Liver (tissue), 9 donors: ENCODE measurements around the gene HIP1. TPM values are rescaled to one million over a fixed set of nuclear protein-coding genes. Genes with fewer than 3 reads are reported as not detected.

ENCODE experiments used
- DNase-seq: peaks from one replicate; pipeline ENCODE4 v3.0.0-alpha.2; 2017; ENCODE audit warnings: low spot score
- H3K27ac ChIP-seq, 2 donors: one replicate each; pipeline ENCODE4 v1.7.0; 2013; ENCODE audit warnings: inconsistent platforms in 2 of 2, low read length in 2 of 2, control low read depth in 1 of 2, low read depth in 1 of 2, mild to moderate bottlenecking in 1 of 2
- H3K27me3 ChIP-seq, 4 donors: one replicate each; pipeline versions ENCODE4 v1.6.1 to v1.7.0; 2013; ENCODE audit warnings: low read length in 3 of 4, inconsistent platforms in 1 of 4, mild to moderate bottlenecking in 1 of 4, moderate library complexity in 1 of 4; ENCODE audit not compliant: control insufficient read depth in 4 of 4, insufficient read depth in 4 of 4
- H3K36me3 ChIP-seq, 4 donors: one replicate each; pipeline versions ENCODE4 v1.6.1 to v1.7.0; 2013; ENCODE audit warnings: low read length in 3 of 4, mild to moderate bottlenecking in 3 of 4, low read depth in 1 of 4, moderate library complexity in 1 of 4; ENCODE audit not compliant: control insufficient read depth in 4 of 4, insufficient read depth in 3 of 4
- H3K4me1 ChIP-seq, 4 donors: one replicate each; pipeline versions ENCODE4 v1.6.1 to v1.7.0; 2013; ENCODE audit warnings: low read length in 3 of 4, mild to moderate bottlenecking in 3 of 4, moderate library complexity in 1 of 4; ENCODE audit not compliant: control insufficient read depth in 4 of 4, insufficient read depth in 4 of 4
- H3K4me3 ChIP-seq, 3 donors: one replicate each; pipeline versions ENCODE4 v1.6.1 to v1.7.0; 2013; ENCODE audit warnings: low read length in 3 of 3, control low read depth in 1 of 3, low read depth in 1 of 3, mild to moderate bottlenecking in 1 of 3
- H3K9ac ChIP-seq, 2 donors: one replicate each; pipeline ENCODE4 v1.7.0; 2013; ENCODE audit warnings: low read length in 2 of 2, mild to moderate bottlenecking in 2 of 2, moderate library complexity in 2 of 2, control low read depth in 1 of 2, low read depth in 1 of 2
- H3K9me3 ChIP-seq, 4 donors: one replicate each; pipeline versions ENCODE4 v1.6.1 to v1.7.0; 2013; ENCODE audit warnings: low read length in 3 of 4; ENCODE audit not compliant: control insufficient read depth in 4 of 4
- EGR1 ChIP-seq, 2 donors: IDR thresholded peaks; 2 replicates each; pipeline ENCODE4 v1.6.1; 2016 to 2018; ENCODE audit warnings: antibody characterized with exemption in 2 of 2, low read depth in 2 of 2
- FOXA1 ChIP-seq: IDR thresholded peaks from 2 replicates; pipeline ENCODE4 v1.6.1; 2016; ENCODE audit warnings: antibody characterized with exemption
- FOXA2 ChIP-seq: IDR thresholded peaks from 2 replicates; pipeline ENCODE4 v1.6.1; 2016; ENCODE audit warnings: antibody characterized with exemption
- GABPA ChIP-seq, 2 donors: IDR thresholded peaks in 1 of 2; conservative IDR thresholded peaks in 1 of 2; 2 replicates each; pipeline ENCODE4 v1.6.1; 2016; ENCODE audit warnings: antibody characterized with exemption in 2 of 2, mild to moderate bottlenecking in 1 of 2, moderate library complexity in 1 of 2
- HNF4A ChIP-seq, 2 donors: conservative IDR thresholded peaks; 2 replicates each; pipeline ENCODE4 v1.6.1; 2016; ENCODE audit warnings: antibody characterized with exemption in 2 of 2, mild to moderate bottlenecking in 2 of 2
- HNF4G ChIP-seq: IDR thresholded peaks from 2 replicates; pipeline ENCODE4 v1.6.1; 2016; ENCODE audit warnings: antibody characterized with exemption
- JUND ChIP-seq, 2 donors: IDR thresholded peaks; 2 replicates each; pipeline ENCODE4 v1.6.1; 2016; ENCODE audit warnings: antibody characterized with exemption in 2 of 2
- NR2F2 ChIP-seq: IDR thresholded peaks from 2 replicates; pipeline ENCODE4 v1.6.1; 2016; ENCODE audit warnings: antibody characterized with exemption
- RAD21 ChIP-seq, 2 donors: IDR thresholded peaks; 2 replicates each; pipeline ENCODE4 v1.6.1; 2016; ENCODE audit warnings: antibody characterized with exemption in 2 of 2, mild to moderate bottlenecking in 2 of 2
- REST ChIP-seq: IDR thresholded peaks from 2 replicates; pipeline ENCODE4 v1.6.1; 2016; ENCODE audit warnings: antibody characterized with exemption, mild to moderate bottlenecking
- RXRA ChIP-seq, 2 donors: IDR thresholded peaks; 2 replicates each; pipeline ENCODE4 v1.6.1; 2017 to 2018; ENCODE audit warnings: antibody characterized with exemption in 2 of 2, mild to moderate bottlenecking in 1 of 2
- SP1 ChIP-seq: IDR thresholded peaks from 2 replicates; pipeline ENCODE4 v1.6.1; 2018; ENCODE audit warnings: antibody characterized with exemption, mild to moderate bottlenecking
- TAF1 ChIP-seq: conservative IDR thresholded peaks from 2 replicates; pipeline ENCODE4 v1.6.1; 2016; ENCODE audit warnings: antibody characterized with exemption, mild to moderate bottlenecking
- YY1 ChIP-seq: IDR thresholded peaks from 2 replicates; pipeline ENCODE4 v1.6.1; 2016; ENCODE audit warnings: antibody characterized with exemption, mild to moderate bottlenecking
- ZBTB33 ChIP-seq: IDR thresholded peaks from 2 replicates; pipeline ENCODE4 v1.6.1; 2016; ENCODE audit warnings: antibody characterized with exemption
- WGBS: extraction: QIAGEN DNeasy Blood & Tissue Kit; methylation state at CpG from one replicate; pipeline ENCODE4 v1.1.7; 2013; 5-methylcytosine and 5-hydroxymethylcytosine counted together
- polyA plus RNA-seq, 2 donors: library from polyadenylated mRNA; stranded (reverse) in 1 of 2; unstranded in 1 of 2; fragments of 200-250 nt in 1 of 2; fragments of >200 nt in 1 of 2; fragmentation: Nextera tagmentation in 1 of 2; extraction: Ambion mirVana in 1 of 2; gene quantifications; one replicate each; pipeline versions ENCODE4 v1.2.1 to v1.2.3, GENCODE V29; 2013 to 2015
- total RNA-seq, 2 donors: library from RNA; depleted of rRNA; stranded (reverse); fragments of >200 nt; gene quantifications; one replicate each; pipeline ENCODE4 v1.2.3, GENCODE V29; 2014
- TF ChIP-seq, protein P1 (sequence below): IDR thresholded peaks from 2 replicates; pipeline ENCODE4 v1.6.1; 2016; ENCODE audit warnings: antibody characterized with exemption
- TF ChIP-seq, protein P2 (sequence below): fragments of 150-350 bp; IDR thresholded peaks from 2 replicates; pipeline ENCODE4 v1.5.1; 2017; ENCODE audit warnings: improper control_type of control experiment, low read depth, low read length; ENCODE audit not compliant: missing input control
- TF ChIP-seq, protein P3 (sequence below): IDR thresholded peaks from 2 replicates; pipeline ENCODE4 v1.6.1; 2016; ENCODE audit warnings: antibody characterized with exemption
- donor health status: healthy.
- donor health status: healthy.
- donor health status: healthy.
- donor health status: healthy.
- donor health status: healthy.

The HIP1 gene
- total and polyA plus RNA-seq, 4 donors, result 3.8 to 13.6 (median 7.8) TPM

DNA sequence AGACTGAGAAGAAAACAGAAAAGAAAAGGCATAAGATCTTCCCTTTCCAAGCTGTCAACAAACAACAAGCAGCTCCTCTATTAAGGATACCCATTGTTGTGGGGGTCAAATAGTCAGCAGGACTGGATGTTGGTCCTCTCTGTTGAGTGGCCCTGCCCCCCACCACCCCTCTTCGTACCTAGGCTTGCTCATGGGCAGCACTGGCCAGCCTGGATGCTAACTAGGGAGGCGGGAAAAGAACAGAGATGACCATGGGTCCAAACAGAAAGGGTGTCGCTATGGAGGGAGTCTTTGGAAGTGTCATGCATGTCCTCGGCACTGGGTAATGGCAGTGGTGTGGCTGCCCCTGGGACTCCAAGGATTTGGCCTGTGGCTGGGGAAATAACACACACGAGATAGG, 201.0 kb downstream of the HIP1 start:
- no peak for DNase-seq
- H3K4me1 ChIP-seq, result no peaks in the 10 kb centered on the region
- no peaks in the 10 kb centered on the region for H3K9me3 ChIP-seq
- TF ChIP-seq SP1 (no peak), RAD21 (IDR thresholded peaks at IDR 0.05) (no peak), GABPA (IDR thresholded peaks at IDR 0.05 in 1 of 2, conservative IDR thresholded peaks at IDR 0.05 in 1 of 2) (no peak), HNF4G (no peak), FOXA2 (no peak), TAF1 (no peak)
- TF ChIP-seq, protein P1, sequence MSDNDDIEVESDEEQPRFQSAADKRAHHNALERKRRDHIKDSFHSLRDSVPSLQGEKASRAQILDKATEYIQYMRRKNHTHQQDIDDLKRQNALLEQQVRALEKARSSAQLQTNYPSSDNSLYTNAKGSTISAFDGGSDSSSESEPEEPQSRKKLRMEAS, result no peak
- H3K27me3 ChIP-seq, result no peaks in the 10 kb centered on the region
- H3K4me3 ChIP-seq, result no peak overlapping the region
- H3K9ac ChIP-seq, result no peak overlapping the region
- peaks cover 8 to 52% (median 32%) of the 10 kb centered on the region in 4 donors for H3K36me3 ChIP-seq
- WGBS, result 98% methylated on average over 5 of the region's 5 CpGs
- H3K27ac ChIP-seq, result no peak overlapping the region

DNA sequence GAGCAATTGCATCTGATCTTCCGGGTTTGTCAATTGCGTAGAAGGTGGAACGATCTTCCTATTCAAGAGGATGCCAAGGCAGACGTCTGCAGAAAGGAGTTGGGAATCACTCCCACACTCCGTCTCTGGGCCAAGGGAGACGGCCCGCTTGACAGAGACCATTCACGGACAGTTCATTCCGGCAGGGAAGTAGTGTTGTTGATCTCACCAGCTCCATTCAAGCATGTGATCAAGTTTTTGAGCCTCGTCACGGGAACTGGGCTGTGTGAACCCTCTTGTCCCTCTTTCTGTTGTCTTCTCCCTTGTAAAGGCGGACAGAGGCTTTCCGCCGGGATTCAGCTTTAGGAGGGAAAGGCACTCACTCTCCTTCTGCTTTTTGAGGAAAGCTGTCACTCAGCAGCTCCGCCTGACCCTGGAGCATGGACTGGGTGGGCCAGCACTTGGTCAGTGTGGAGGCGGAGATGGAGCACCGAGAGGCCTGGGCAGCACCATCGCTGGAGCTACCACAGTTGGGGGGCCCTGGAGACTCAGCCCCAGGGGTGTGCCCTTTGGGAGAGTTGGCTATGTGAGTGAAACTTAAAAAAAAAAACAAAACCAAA, 201.7 kb downstream of the HIP1 start:
- Histone ChIP-seq H3K27me3 (no peaks in the 10 kb centered on the region), H3K4me1 (no peaks in the 10 kb centered on the region), H3K9ac (no peak overlapping the region), H3K4me3 (no peak overlapping the region), H3K9me3 (no peaks in the 10 kb centered on the region), H3K36me3 (peaks cover 6 to 49% (median 30%) of the 10 kb centered on the region in 4 donors), H3K27ac (no peak overlapping the region)
- WGBS, result 93% methylated on average over 18 of the region's 18 CpGs
- no peak for DNase-seq
- TF ChIP-seq JUND (IDR thresholded peaks at IDR 0.05) (no peak), RXRA (IDR thresholded peaks at IDR 0.05) (no peak), TAF1 (no peak), NR2F2 (no peak), REST (no peak), ZBTB33 (no peak), SP1 (no peak), RAD21 (IDR thresholded peaks at IDR 0.05) (no peak), FOXA2 (no peak), GABPA (IDR thresholded peaks at IDR 0.05 in 1 of 2, conservative IDR thresholded peaks at IDR 0.05 in 1 of 2) (no peak), YY1 (no peak), EGR1 (IDR thresholded peaks at IDR 0.05; ENCODE audit: low read depth in 2 of 2) (no peak), HNF4A (conservative IDR thresholded peaks at IDR 0.05) (no peak), FOXA1 (no peak), HNF4G (no peak)
- TF ChIP-seq, protein P2, sequence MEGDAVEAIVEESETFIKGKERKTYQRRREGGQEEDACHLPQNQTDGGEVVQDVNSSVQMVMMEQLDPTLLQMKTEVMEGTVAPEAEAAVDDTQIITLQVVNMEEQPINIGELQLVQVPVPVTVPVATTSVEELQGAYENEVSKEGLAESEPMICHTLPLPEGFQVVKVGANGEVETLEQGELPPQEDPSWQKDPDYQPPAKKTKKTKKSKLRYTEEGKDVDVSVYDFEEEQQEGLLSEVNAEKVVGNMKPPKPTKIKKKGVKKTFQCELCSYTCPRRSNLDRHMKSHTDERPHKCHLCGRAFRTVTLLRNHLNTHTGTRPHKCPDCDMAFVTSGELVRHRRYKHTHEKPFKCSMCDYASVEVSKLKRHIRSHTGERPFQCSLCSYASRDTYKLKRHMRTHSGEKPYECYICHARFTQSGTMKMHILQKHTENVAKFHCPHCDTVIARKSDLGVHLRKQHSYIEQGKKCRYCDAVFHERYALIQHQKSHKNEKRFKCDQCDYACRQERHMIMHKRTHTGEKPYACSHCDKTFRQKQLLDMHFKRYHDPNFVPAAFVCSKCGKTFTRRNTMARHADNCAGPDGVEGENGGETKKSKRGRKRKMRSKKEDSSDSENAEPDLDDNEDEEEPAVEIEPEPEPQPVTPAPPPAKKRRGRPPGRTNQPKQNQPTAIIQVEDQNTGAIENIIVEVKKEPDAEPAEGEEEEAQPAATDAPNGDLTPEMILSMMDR, result no peak
- TF ChIP-seq, protein P1, result no peak
- TF ChIP-seq, protein P3, sequence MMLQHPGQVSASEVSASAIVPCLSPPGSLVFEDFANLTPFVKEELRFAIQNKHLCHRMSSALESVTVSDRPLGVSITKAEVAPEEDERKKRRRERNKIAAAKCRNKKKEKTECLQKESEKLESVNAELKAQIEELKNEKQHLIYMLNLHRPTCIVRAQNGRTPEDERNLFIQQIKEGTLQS, result no peak
